ENCODE measurements around the gene SUGCT. TPM values are rescaled to one million over a fixed set of nuclear protein-coding genes. Genes with fewer than 3 reads are reported as not detected.

SUGCT gene
- total and polyA plus RNA-seq, 7 donors, result 2.4 to 7.3 (median 3.2) TPM

DNA sequence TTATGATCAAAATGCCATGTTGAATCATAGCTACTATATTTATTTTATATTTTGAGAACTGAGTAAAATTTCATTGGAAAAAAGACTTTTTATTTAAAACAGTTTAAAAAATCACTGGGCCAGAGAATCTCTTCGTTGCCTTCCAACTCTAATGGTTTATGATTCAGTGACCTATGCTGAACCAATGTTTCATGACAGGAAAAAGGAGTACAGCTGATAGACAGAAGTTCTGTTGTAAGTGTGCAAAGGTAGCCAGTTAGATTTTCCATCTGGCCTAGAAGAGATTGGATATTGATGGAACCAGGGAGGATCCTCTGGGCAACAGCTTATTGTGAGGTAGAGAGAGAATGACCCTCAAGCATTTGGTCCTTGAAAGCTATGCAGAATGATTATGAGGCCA, 745.8 kb downstream of the SUGCT start:
- 38 to 57% (median 41%) methylated on average over 1 of the region's 1 CpG for WGBS, 3 donors
- intact Hi-C loops (cut with DNase I), result no loop called here
- DNase-seq (no peak), ATAC-seq (no peak)
- H3K27me3 ChIP-seq (ENCODE audit: insufficient read depth in 3 of 3, low read length in 2 of 3), result no peaks in the 10 kb centered on the region
- H3K27ac ChIP-seq, result no peak overlapping the region
- TF ChIP-seq CTCF (IDR thresholded peaks at IDR 0.05), result no peak
- no peaks in the 10 kb centered on the region for H3K9me3 ChIP-seq
- H3K36me3 ChIP-seq (ENCODE audit: insufficient read depth in 1 of 2, low read depth in 1 of 2), result no peaks in the 10 kb centered on the region
- no peaks in the 10 kb centered on the region for H3K4me1 ChIP-seq
- no peak overlapping the region for H3K4me3 ChIP-seq

DNA sequence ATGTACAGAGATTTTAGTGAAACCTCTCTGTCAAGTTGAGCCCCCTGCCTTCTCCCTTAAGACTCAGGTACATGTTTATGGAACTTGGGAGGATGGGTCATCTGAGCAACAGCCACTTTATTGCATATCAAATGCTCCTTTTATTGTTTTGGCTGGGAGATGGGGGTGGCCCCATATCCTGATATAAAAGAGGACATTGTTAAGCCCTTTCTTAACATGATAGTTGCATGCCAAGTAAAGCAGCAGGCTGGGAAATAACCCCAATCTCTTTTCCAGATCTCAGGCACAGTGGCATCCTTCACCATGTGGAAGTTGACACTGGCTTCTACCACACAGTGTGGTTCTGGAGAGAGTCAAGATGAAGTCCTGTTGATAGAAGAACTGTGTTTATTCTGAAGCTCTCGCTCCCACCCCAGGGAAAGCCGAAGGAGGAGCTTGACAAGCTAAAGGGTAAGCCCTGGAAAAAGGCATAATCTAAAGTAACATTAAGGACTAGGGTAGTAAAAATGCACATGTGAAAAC, 746.7 kb downstream of the SUGCT start:
- Histone ChIP-seq H3K4me3 (no peak overlapping the region), H3K9me3 (no peaks in the 10 kb centered on the region), H3K27me3 (ENCODE audit: insufficient read depth in 3 of 3, low read length in 2 of 3) (no peaks in the 10 kb centered on the region), H3K4me1 (no peaks in the 10 kb centered on the region), H3K27ac (no peak overlapping the region), H3K36me3 (ENCODE audit: insufficient read depth in 1 of 2, low read depth in 1 of 2) (no peaks in the 10 kb centered on the region)
- intact Hi-C loops (cut with DNase I), result no loop called here
- no peak for DNase-seq
- no peak for TF ChIP-seq CTCF (IDR thresholded peaks at IDR 0.05)
- 89 to 100% (median 93%) methylated on average over 2 of the region's 2 CpGs for WGBS, 3 donors
- no peak for ATAC-seq

GRCh38 chr7:40882071-40882658, 747.4 kb downstream of the SUGCT start:
- no peak overlapping the region for H3K4me3 ChIP-seq
- no peaks in the 10 kb centered on the region for H3K9me3 ChIP-seq
- DNase-seq (no peak), ATAC-seq (no peak)
- H3K4me1 ChIP-seq, result no peaks in the 10 kb centered on the region
- no peaks in the 10 kb centered on the region for H3K27me3 ChIP-seq (ENCODE audit: insufficient read depth in 3 of 3, low read length in 2 of 3)
- no peaks in the 10 kb centered on the region for H3K36me3 ChIP-seq (ENCODE audit: insufficient read depth in 1 of 2, low read depth in 1 of 2)
- TF ChIP-seq CTCF (IDR thresholded peaks at IDR 0.05), result no peak
- intact Hi-C loops (cut with DNase I), result no loop called here
- no peak overlapping the region for H3K27ac ChIP-seq

DNA sequence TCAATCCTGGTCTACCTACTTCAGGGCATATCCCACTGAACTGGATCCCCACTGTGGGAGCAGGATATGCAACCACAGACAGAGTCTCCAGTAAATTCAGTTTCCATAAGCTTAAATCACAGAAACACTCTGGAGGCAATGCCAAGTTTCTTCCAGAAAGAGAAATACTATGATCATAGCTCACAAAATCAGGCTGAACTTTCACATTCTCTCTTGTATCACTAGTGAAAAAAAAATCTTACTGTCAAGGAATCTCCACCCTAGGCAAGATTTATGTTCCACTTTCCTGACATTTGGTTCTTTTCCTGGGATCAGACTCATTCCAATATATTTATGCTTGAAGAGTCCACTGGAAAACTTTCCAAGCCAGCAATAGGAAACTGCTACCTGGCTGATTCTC, 749.0 kb downstream of the SUGCT start:
- TF ChIP-seq CTCF (IDR thresholded peaks at IDR 0.05), result no peak
- no peak overlapping the region for H3K4me3 ChIP-seq
- no peaks in the 10 kb centered on the region for H3K27me3 ChIP-seq (ENCODE audit: insufficient read depth in 3 of 3, low read length in 2 of 3)
- no peaks in the 10 kb centered on the region for H3K36me3 ChIP-seq (ENCODE audit: insufficient read depth in 1 of 2, low read depth in 1 of 2)
- H3K27ac ChIP-seq, result no peak overlapping the region
- ATAC-seq (no peak), DNase-seq (no peak)
- H3K4me1 ChIP-seq, result no peaks in the 10 kb centered on the region
- H3K9me3 ChIP-seq, result no peaks in the 10 kb centered on the region
- intact Hi-C loops (cut with DNase I), result no loop called here

GRCh38 chr7:40884241-40884640, 749.4 kb downstream of the SUGCT start:
- no peak for ATAC-seq
- no peaks in the 10 kb centered on the region for H3K4me1 ChIP-seq
- H3K9me3 ChIP-seq, result no peaks in the 10 kb centered on the region
- 75 to 93% (median 90%) methylated on average over 3 of the region's 3 CpGs for WGBS, 3 donors
- TF ChIP-seq CTCF (IDR thresholded peaks at IDR 0.05), result no peak
- H3K4me3 ChIP-seq, result no peak overlapping the region
- no peak overlapping the region for H3K27ac ChIP-seq
- no peaks in the 10 kb centered on the region for H3K27me3 ChIP-seq (ENCODE audit: insufficient read depth in 3 of 3, low read length in 2 of 3)
- no peak for DNase-seq
- intact Hi-C loops (cut with DNase I), result no loop called here
- H3K36me3 ChIP-seq (ENCODE audit: insufficient read depth in 1 of 2, low read depth in 1 of 2), result no peaks in the 10 kb centered on the region
